PC-9 (cell line): Measurements from ENCODE around the gene ATP5MK. TPM values are rescaled to one million over a fixed set of nuclear protein-coding genes. Genes with fewer than 3 reads are reported as not detected.

Source experiments
- BruUV-seq: library from RNA; stranded (reverse); fragments of 400-500 nt; replicated peaks from 2 replicates; lab custom pipeline; 2021; lab: Mats Ljungman, UMichigan
- CTCF ChIA-PET: fragments of 300-600 bp; sonication (Branson Sonifier 250); formaldehyde crosslinking; loops from one replicate; lab custom pipeline; 2022; ENCODE audit warnings: antibody characterized with exemption; lab: Charles Lee
- POLR2A ChIA-PET: fragments of 300-600 bp; sonication (Branson Sonifier 250); formaldehyde crosslinking; loops from one replicate; lab custom pipeline; 2022; ENCODE audit warnings: antibody characterized with exemption; ENCODE audit not compliant: unreplicated experiment; lab: Charles Lee
- DNase-seq, 2 experiments: peaks; one replicate each; pipeline versions ENCODE4 v3.0.0 to v3.0.0-alpha.2; 2015 to 2022; ENCODE audit warnings: mixed read lengths in 1 of 2
- H2AFZ ChIP-seq: fragments of 200-600 bp; sonication (generic); 2 replicates; pipeline ENCODE4 v1.8.1; 2017; ENCODE audit warnings: antibody characterized with exemption
- H3F3A ChIP-seq: fragments of 200-600 bp; sonication (generic); 2 replicates; pipeline ENCODE4 v1.8.1; 2017; ENCODE audit warnings: antibody characterized with exemption, mild to moderate bottlenecking, low read depth; ENCODE audit not compliant: insufficient read depth
- H3K27ac ChIP-seq: fragments of 200-600 bp; sonication (generic); 2 replicates; pipeline ENCODE4 v1.6.1; 2016; ENCODE audit warnings: mixed run types
- H3K27me3 ChIP-seq: fragments of 200-600 bp; sonication (generic); 2 replicates; pipeline ENCODE4 v1.6.1; 2016; ENCODE audit warnings: low read depth, mixed run types; ENCODE audit not compliant: insufficient read depth
- H3K36me3 ChIP-seq: fragments of 200-600 bp; sonication (generic); 2 replicates; pipeline ENCODE4 v1.6.1; 2016; ENCODE audit warnings: low read depth, mixed run types
- H3K4me1 ChIP-seq: fragments of 200-600 bp; sonication (generic); replicated peaks from 2 replicates; pipeline ENCODE4 v1.6.1; 2016; ENCODE audit warnings: mixed run types; ENCODE audit not compliant: insufficient read depth
- H3K4me2 ChIP-seq: fragments of 200-600 bp; sonication (generic); 2 replicates; pipeline ENCODE4 v1.6.1; 2017; ENCODE audit warnings: mixed run types
- H3K4me3 ChIP-seq: fragments of 200-600 bp; sonication (generic); 2 replicates; pipeline ENCODE4 v1.6.1; 2016; ENCODE audit warnings: mixed run types
- H3K79me2 ChIP-seq: fragments of 200-600 bp; sonication (generic); 2 replicates; pipeline ENCODE4 v1.6.1; 2017; ENCODE audit warnings: low read depth, mixed run types
- H3K9me2 ChIP-seq: fragments of 200-600 bp; sonication (generic); 2 replicates; pipeline ENCODE4 v1.8.1; 2017; ENCODE audit warnings: mild to moderate bottlenecking; ENCODE audit not compliant: insufficient read depth
- H3K9me3 ChIP-seq: fragments of 200-600 bp; sonication (generic); 2 replicates; pipeline ENCODE4 v1.8.1; 2016; ENCODE audit warnings: low read depth; ENCODE audit not compliant: insufficient read depth
- H4K20me1 ChIP-seq: fragments of 200-600 bp; sonication (generic); 2 replicates; pipeline ENCODE4 v1.8.1; 2017; ENCODE audit not compliant: insufficient read depth
- EZH2 ChIP-seq: fragments of 200-600 bp; sonication (generic); IDR thresholded peaks from 2 replicates; pipeline ENCODE4 v1.8.0; 2017; ENCODE audit warnings: antibody characterized with exemption, low read depth
- intact Hi-C: fragments of 100-400 bp; cut with micrococcal nuclease; formaldehyde crosslinking; loops from one replicate; pipeline ENCODE4 v1.10.0; 2022; ENCODE audit not compliant: unreplicated experiment
- total RNA-seq: library from RNA; stranded (reverse); gene quantifications from 2 replicates; pipeline ENCODE4 v1.2.3, GENCODE V29; 2021
- TF ChIP-seq, protein P1 (sequence below): fragments of 200-600 bp; sonication (generic); conservative IDR thresholded peaks from 2 replicates; pipeline ENCODE4 v1.6.1; 2017; ENCODE audit warnings: mixed run types, antibody characterized with exemption, mild to moderate bottlenecking, moderate library complexity

Gene ATP5MK
- total RNA-seq, 1 experiment from 2014 or later: 230 TPM

DNA sequence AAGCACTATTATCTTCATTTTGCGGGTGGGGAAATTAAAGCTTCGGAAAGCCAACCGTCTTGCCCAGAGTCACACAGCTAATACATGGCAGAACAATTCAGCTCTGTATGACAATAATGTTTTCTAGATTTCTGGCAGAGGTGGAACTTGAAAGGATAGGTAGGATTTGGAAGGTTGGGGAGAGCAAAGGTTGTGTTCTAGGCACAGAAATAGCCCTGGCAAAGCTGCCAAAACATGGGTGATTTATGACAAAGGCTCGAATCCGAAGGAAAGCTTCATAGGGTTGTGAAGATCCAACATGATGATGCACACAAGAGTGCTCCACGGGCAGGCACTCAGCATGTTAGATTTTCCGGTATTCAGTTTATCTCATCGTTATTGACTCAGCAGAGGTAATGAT is 19.3 kb upstream of the ATP5MK start:
- no peak overlapping the region for H3K4me3 ChIP-seq
- TF ChIP-seq EZH2: no peak
- TF ChIP-seq, protein P1, sequence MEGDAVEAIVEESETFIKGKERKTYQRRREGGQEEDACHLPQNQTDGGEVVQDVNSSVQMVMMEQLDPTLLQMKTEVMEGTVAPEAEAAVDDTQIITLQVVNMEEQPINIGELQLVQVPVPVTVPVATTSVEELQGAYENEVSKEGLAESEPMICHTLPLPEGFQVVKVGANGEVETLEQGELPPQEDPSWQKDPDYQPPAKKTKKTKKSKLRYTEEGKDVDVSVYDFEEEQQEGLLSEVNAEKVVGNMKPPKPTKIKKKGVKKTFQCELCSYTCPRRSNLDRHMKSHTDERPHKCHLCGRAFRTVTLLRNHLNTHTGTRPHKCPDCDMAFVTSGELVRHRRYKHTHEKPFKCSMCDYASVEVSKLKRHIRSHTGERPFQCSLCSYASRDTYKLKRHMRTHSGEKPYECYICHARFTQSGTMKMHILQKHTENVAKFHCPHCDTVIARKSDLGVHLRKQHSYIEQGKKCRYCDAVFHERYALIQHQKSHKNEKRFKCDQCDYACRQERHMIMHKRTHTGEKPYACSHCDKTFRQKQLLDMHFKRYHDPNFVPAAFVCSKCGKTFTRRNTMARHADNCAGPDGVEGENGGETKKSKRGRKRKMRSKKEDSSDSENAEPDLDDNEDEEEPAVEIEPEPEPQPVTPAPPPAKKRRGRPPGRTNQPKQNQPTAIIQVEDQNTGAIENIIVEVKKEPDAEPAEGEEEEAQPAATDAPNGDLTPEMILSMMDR: no peak
- no TSS peak for BruUV-seq
- ChIA-PET POLR2A (interaction anchor here (0.6 kb wide), 1 partner anchor 70 kb away, joined by 4 read pairs; no protein-coding TSS in a partner anchor), CTCF (no interaction called here)
- DNase-seq: no peak
- H3K9me3 ChIP-seq: no peaks in the 10 kb centered on the region
- H3K4me1 ChIP-seq: no peaks in the 10 kb centered on the region
- H4K20me1 ChIP-seq: no peaks in the 10 kb centered on the region; the same call in 1 of the 2 replicates
- no peaks in the 10 kb centered on the region for H3K9me2 ChIP-seq
- no peak overlapping the region for H2AFZ ChIP-seq
- H3K4me2 ChIP-seq: no peak overlapping the region
- H3K27ac ChIP-seq: no peak overlapping the region
- no peaks in the 10 kb centered on the region for H3K79me2 ChIP-seq
- H3F3A ChIP-seq: no peaks in the 10 kb centered on the region
- intact Hi-C loops: loop anchor here (5.0 kb wide), 1 partner anchor 282 kb away; no protein-coding TSS in a partner anchor
- H3K36me3 ChIP-seq: 0 out of 2 replicates have a peak, but pooled peaks cover 10% of the 10 kb centered on the region
- H3K27me3 ChIP-seq: no peaks in the 10 kb centered on the region

- CTCF ChIA-PET: no interaction called here
- intact Hi-C loops: no loop called here
Observed at GRCh38 chr10:103413564-103413963, 17.3 kb upstream of the ATP5MK start.

DNA sequence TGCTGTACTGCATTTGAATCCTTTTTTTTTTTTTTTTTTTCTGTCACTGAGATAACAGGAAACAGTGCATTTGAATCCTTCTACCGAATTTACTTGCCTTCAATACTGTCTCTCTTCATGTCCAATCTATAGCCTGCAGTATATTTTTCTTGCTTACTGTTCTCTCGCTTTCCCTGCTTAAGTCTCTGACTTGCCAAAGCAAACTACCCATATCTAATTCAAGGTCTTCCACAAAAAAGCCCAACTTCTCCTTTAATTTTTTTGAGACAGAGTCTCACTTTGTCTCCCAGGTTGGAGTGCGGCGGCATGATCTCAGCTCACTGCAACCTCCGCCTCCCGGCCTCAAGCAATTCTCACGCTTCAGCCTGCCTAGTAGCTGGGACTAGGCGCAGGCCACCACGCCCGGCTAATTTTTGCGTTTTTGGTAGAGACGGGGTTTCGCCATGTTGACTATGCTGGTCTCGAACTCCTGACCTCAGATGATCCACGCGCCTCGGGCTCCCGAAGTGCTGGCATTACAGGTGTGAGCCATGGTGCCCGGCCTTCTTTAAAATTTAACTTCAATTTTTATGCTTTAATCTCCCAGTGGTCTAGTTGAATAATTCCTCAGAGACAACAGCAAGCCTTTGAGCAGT is 1.0 kb upstream of the ATP5MK start:
- Histone ChIP-seq H3K4me1 (peaks cover 30% of the 10 kb centered on the region), H3K36me3 (peaks cover 7% of the 10 kb centered on the region; the same call in 1 of the 2 replicates), H3K79me2 (peaks cover 59% of the 10 kb centered on the region), H3K9me2 (no peaks in the 10 kb centered on the region), H3K27me3 (no peaks in the 10 kb centered on the region), H3K9me3 (no peaks in the 10 kb centered on the region), H3K27ac (no peak overlapping the region), H2AFZ (peak overlapping the region; percentile 89), H3K4me3 (peak overlapping the region; percentile 77), H3F3A (peaks cover 12% of the 10 kb centered on the region; the same call in 1 of the 2 replicates), H4K20me1 (peaks cover 3% of the 10 kb centered on the region; the same call in 1 of the 2 replicates), H3K4me2 (peak overlapping the region; percentile 92)
- BruUV-seq: no TSS peak
- intact Hi-C loops: loop anchor here (5.0 kb wide), 1 partner anchor 480 kb away; the partner anchor contains the start of gene CNNM2
- ChIA-PET POLR2A (no interaction called here), CTCF (no interaction called here)
- no peak for TF ChIP-seq EZH2
- TF ChIP-seq, protein P1: no peak
- peak; percentile 3 to 34 for DNase-seq

More at GRCh38 chr10:103413564-103413963, 17.3 kb upstream of the ATP5MK start:
- no peaks in the 10 kb centered on the region; the same call in 1 of the 2 replicates for H4K20me1 ChIP-seq
- 0 out of 2 replicates have a peak, but pooled peaks cover 7% of the 10 kb centered on the region for H3K36me3 ChIP-seq
- POLR2A ChIA-PET: no interaction called here
- no peaks in the 10 kb centered on the region for H3K4me1 ChIP-seq
- no peak for DNase-seq
- no peak overlapping the region for H2AFZ ChIP-seq
- no peak overlapping the region for H3K4me2 ChIP-seq
- no peak for TF ChIP-seq EZH2
- TF ChIP-seq, protein P1: no peak
- H3K79me2 ChIP-seq: no peaks in the 10 kb centered on the region
- BruUV-seq: no TSS peak
- no peak overlapping the region for H3K4me3 ChIP-seq
- no peak overlapping the region for H3K27ac ChIP-seq
- H3K27me3 ChIP-seq: no peaks in the 10 kb centered on the region
- H3F3A ChIP-seq: no peaks in the 10 kb centered on the region
- H3K9me2 ChIP-seq: no peaks in the 10 kb centered on the region
- no peaks in the 10 kb centered on the region for H3K9me3 ChIP-seq
